Ammon's horn (tissue), 1 donor: Measurements from ENCODE around the gene BIN1.

Experiments used
- DNase-seq: peaks from one replicate; pipeline ENCODE4 v3.0.0-alpha.2; 2016; ENCODE audit warnings: low spot score

The BIN1 gene

DNA sequence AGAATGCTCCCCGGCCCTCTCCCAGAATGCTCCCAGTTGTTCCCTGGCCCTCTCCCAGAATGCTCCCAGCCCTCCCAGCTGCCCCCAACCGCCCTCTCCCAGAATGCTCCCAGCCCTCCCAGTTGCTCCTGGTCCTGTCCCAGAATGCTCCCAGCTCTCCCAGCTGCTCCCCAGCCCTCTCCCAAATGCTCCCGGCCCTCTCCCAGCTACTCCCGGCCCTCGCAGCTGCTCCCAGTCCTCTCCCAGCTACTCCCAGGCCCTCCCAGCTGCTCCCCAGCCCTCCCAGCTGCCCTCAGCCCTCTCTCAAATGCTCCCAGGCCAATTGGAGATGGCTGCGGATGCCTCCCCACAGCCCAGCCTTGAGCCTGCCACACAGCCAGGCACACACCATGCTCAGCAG, 31.1 kb downstream of the BIN1 start:
- DNase-seq, result no peak

DNA sequence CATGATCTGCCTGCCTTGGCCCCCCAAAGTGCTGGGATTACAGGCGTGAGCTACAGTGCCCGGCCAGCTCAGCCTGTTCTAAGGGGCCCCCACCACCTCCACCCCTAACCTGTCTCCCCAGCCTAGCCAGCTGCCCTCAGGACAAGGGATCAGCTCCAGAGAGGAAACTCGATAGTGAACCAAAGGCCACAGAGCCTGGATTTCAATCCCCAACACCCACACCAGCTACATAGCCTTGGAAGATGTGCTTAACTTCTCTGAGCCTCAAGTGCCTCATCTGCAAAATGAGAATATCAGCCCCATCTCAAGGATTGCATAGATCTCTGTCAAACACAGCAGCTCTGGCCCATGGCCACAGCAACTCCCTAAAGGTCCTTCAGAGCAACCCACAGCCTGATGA, 32.0 kb downstream of the BIN1 start:
- DNase-seq, result no peak

DNA sequence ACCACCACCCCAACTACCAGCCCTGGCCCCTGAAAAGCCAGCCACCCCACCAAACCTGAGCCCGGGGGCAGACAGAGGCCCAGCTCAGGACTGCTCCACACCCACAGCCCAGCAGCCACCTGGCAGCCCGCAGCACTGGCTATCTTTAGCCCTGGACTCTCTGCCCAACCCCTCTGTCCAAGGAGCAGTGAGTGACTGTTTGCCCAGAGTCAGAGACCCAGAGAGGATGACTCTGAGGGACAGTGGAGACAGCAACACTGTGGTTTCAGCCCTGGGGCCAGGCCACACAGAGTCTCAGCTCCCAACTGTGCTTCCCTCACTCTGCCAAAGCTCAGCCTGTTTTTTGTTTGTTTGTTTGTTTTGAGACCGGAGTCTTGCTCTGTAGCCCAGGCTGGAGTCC, 32.6 kb downstream of the BIN1 start:
- no peak for DNase-seq

DNA sequence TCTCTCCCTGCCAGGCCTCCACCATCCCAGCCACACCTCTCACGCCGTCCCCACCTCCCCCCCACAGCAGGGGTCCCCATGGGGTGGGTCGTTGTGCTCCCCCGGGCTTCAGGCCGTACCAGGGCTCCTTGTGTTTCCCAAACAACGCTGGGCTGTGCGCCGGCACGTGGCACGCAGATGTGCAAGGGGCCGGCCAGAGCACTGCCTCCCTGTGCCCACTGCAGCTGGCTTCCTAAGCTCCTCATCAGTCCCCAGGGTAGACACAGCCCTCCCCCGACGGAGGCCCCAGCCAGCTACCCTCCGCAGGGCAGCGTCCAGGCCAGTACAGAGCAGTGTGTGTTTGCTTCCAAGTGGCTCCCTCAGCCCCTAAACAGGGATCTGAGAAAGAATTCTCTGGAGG, 34.0 kb downstream of the BIN1 start:
- peak; percentile 97 for DNase-seq

DNA sequence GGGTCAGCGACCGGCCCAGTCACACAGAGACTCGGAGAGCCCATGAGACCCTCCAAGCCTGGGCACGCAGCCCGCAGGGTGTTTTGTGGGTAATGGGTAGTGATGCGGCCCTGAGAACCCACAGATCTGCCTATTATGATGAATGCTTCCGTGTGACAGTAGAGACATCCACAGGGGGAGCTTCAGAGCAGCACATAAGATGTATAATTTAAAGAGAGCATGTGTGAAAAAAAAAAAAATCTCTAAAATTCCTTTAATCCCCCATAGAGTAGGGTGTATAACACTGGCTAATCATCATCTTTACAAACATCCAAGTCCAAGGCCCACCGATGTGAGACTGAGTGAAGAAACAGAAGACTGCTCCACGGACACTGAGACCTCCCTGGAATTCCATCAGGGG, 34.6 kb downstream of the BIN1 start:
- no peak for DNase-seq

DNA sequence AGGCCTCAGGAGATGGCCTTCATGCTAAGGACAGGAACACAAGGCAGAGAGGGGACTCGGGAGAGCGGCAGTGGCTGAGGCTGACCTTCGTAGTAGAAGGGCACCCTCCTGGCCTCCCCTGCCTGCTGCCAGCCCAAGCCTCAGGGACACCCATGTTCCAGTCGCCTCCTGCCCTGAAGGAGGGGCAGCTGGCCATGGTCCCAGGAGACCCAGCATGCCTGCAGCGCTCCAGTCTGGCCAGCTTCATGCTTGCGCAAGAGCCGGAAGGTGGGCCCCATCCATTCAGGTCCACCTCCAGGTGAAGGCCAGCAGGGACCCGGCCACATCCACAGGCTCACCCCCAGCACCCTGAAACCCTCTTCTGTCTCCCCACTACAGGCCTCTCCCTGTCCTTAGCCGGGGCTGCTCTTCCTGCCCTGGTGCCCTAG, 35.0 kb downstream of the BIN1 start:
- DNase-seq, result no peak

DNA sequence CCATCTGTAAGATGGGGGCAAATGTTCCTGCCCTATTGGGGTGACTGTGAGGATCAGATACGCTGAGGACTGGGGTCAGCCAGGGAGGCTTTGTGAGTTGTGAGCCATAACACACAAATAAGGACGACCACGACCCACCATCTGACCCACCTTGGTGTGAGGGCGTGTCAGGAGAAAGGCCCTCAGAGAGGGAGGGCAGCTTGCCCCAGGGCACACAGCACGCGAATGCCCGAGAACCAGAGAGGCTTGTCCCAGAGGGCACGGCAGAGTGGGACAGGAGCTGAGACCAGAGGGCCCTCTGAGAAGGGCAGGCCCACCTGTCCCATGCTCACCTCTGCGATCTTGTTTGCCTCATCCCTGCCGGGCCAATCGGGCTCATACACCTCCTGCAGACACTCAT, 36.7 kb downstream of the BIN1 start:
- DNase-seq, result no peak

DNA sequence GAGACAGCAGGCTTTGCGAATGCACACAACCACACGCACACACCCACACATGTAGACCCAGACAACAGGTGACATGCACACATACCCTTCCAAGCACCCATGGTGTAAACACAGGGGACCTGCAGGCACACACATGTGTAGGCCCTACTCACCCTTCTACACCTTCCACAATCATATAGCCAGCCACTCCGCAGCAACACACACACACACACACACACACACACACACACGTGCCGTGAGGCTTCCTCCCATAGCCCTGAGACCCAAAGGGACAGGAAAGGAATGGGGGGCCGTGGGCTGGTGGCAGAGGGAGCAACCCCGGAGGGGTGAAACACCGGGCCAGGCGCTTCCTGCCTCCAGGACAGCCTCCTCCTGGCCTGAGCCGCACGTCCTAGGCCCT, 37.4 kb downstream of the BIN1 start:
- DNase-seq, result no peak

DNA sequence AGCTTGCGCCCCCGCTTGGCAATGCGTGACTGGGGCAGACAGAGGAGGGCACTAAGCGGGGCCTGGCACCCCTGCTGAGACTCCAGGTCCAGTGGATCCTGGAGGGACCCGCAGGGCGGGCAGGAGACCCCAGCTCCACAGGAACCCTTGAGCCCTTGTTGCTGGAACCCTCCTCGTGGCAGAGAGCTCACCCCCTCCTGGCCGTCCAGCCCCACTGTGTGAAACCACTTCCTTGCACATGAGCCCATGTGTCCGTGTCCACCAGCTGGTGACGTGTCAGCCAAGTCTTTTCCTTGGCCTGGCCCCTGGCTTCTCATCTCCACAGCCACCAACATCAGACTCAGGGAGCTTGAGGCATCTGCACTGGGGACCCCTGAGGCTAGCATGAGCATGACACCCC, 38.0 kb downstream of the BIN1 start:
- no peak for DNase-seq

DNA sequence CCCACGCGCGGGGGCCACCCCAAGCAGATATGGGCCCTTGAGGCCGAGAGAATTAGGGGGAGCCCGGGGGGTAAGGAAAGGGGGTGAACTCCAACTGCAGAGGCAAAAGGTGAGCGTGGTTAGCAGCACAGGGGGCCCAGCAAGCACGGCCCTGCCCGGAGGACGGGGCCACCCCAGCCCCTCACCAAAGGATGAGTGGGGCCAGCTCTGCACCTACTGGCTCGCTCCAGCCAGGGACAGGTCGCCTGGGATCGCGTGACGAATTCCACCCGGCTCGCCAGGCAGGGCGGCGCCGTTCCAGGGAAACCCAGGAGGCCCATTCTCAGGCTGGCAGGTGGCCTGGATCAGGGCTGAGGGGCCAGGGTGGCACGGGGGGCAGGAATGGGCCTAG, 38.6 kb downstream of the BIN1 start:
- DNase-seq, result no peak

DNA sequence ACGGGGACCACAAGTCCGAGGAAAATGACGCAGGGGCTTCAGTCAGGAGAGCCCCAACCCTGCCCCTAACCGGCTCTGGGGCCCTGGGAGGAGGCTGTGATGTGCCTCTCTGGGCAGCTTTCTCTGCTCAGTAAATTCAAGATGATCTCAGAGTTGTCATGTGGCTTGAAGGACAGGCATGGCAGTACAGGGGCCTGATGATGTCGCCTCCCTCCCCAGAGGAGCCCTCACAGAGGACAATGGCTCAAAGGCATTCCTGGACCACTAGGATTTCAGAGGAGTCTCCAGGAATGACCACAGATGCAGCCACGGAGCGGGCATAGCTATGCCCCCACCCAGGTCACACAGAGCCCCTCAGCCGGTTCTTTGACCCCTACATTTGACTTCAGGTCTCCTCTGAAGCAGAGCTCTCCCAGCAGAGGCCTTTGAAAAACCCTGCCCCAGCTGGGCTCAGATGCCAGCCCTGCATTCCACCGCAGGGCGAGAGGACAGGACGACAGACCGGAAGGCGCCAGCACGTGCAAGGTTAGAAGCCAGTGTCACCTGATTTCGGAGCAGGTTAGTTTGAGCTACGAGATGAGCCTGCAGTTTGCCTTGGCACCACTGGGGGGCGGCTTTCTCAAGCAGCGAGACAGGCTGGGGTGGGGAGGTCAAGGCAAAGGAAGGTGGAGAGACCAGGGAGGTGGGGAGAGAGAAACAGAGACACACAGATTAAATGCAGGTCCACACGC, 39.2 kb downstream of the BIN1 start:
- DNase-seq, result peak; percentile 83

DNA sequence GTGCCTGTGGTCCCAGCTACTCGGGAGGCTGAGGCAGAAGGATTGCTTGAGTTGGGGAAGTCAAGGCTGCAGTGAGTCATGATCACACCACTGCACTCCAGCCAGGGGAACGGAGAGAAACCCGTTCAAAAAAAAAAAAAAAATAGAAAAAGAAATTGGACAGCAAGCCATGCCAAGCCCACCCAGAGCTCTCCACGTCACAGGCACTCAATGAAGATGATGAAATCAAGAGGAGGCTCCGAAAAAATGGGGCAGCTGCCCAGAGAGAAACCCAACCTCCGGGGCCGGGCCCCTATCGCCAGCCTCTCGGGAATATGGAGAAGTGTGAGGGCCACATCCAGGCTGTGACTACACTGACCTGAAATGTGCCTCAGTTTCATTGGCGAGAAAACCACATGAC, 40.0 kb downstream of the BIN1 start:
- no peak for DNase-seq

DNA sequence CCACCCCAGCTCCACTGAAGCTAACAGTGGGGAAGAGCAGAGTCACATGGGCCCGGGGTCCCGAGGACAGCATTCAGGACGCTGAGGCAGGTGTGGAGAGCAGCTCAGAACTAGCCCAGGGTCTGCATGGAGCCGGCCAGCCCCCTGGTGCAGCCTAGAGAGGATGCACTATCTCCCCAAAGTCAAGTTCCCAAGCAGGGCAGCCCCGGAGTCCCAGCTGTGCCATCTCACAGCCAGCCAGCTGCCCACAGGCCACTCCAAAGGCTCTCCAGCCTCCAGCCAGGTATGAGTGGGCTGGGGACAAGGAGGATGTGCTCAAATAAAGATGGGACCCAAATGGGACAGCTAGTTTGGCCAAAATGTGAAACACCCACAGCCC, 41.0 kb downstream of the BIN1 start:
- DNase-seq, result no peak

DNA sequence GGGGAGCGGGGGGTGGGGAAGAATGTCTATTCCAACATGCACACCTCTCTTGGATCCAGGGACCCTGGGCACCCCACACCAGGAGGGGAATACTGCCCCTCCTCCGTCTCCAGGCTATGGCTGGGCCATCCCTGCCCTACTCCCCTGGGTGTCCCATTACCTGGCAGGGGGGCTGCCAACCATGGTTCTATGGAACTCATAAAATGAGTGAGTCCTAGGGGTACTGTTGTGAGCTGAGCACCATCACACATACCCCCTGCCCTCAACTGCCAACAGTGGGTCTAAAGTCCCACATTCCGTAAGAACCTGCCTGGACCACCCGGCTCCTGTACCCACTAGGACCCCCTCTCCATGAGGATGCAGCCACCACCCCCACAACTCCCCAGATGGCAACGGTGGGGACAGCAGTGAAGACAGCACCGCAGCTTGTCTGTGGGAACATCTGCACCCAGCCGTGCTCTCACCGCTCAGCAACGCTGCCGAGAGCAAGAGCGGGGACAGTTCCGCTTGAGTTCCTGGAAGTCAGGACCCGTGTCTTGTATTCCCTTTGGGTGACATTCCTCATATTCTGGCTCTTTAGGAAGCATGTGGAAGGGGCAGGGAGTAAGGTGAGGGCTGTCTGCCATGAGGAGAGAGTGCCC, 41.5 kb downstream of the BIN1 start:
- DNase-seq, result no peak

DNA sequence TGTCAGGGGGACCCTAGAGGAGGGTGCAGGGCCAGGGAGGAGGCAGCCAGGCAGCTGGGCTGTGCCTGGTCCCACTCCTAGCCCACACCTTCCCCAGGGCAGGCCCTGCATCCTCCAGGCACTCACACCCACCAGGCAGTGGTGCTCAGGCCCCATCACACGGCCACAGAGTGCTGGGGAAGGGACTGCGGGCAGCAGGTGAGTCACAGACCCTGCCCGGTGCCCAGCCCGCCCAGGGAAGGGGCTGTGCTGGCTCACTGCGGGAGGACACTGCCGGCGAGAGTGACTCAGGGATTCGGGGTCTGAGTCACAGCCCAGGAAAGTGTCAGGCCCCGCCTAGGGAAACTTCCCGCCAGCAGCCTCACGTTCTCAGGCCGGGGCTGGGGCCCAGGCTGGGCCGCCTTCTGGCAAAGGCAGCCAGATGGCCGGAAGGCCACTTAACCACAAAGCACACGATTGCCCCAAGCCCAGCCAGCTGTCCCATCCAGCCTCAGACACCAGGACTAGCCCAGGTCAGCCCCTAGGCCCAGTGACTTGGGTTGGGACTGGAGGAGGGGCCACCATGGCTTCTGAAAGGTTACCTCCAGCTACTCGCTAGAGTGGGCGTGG, 42.2 kb downstream of the BIN1 start:
- DNase-seq, result peak; percentile 67

DNA sequence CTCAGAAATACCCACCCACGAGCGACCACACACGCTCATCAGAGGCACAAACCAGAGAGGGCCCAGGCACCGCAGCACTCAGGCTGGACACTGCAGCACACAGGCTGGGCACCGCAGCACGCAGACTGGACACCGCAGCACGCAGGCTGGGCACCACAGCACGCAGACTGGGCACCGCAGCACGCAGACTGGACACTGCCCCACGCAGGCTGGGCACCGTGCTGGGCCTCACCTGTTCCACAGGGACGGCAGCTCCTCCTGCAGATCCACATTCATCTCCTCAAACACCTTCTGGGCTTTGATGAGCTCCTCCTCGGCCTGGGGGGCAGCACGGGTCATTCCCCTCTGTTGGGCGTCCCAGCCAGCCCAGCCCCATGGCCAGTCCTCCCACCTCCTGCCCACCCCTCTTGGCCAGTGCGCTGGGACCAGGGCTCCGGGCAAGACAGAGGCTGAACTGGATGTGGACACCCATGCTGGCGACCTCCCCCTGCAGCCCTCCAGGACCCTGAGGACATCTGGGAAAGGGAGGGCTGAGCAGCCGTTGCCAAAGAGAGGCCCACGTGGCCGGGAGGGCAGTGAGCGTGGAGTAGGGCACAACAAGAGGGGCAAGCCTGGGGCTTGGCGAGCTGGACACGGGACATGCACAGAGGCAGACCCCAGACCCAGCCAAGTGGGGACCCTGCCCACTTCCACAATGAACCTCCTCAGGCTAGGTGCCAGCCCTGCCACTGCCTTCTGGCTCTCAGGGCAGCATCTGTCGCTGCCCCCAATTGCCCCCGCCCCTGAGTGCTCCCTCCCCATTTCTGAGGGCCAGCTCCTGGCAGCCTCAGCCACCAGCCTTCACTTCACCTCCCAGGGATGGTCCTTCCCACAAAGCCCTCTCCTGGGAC, 43.0 kb downstream of the BIN1 start:
- no peak for DNase-seq

DNA sequence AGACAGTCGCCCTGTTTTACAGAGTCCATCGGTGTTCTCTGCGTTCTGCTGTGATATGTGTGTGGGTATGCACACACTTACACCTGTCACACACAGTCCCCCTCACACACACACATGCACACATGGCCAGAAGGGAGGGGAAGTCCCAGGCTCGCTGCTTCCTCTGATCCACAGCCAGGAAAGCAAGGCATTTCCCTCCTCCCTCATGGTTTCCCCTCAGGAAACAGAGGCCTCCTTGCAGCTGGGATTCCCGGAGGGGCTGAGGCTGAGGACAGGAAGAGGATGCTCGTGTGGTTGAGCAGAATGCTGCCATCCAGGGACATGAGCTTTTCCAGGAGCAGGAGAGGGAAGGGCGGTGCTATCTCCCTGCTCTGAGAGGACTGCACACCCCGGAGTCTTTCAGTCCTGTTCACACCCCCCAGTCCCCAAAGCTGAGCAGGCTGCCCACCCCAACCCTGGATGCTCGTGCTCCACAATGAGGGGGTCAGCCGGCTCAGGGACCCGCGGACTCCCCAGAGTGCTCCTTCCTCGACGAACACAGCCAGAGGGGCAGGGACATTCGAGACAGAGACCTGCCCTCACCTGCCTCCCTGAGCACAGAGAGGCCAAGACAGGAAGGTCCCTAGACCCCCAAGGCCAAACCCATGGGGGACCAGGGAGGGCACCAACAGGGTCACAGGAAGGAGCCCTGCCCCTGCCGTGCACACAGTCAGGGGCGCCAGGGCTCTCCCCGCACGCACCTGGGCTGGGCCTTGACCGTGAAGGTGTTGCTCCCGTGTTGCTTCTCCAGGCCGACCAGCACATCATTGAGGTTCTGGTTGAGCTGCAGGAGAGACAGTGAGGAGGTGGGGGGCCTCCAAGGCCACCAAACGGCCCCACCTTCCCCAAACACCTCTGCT, 45.3 kb downstream of the BIN1 start:
- no peak for DNase-seq

DNA sequence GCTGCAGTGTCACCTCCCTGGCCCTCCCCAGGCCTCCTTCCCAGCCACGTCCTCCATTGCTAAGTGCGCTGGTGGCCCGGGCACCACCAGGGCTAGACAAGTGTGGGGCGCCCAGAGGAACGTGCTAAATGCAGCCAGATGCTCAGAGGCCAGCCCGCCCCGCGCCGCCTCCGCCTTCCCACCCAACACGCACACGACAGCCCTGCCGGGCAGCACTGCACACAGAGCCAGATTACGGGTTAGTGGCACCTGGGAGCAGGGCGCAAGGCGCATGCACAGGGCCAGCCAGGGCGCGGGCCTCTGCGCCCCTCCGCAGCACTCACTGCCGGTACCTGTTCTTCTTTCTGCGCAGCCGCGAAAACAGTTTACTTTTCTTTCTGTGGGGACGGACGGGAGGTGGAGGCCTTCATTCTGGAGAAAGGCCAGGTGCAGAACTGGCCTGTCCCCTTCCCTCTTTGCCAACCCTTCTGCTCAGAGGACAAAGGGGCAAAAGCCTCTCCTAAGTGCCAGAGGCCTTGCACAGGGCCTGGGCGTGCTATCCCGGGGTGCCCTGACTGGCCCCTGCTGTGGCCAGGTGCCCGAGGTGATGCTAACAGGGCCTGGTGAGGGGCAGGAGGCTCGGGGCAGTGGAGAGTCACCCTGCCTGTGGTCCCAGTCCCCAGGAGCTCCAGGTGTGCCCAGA, 46.5 kb downstream of the BIN1 start:
- DNase-seq, result no peak

DNA sequence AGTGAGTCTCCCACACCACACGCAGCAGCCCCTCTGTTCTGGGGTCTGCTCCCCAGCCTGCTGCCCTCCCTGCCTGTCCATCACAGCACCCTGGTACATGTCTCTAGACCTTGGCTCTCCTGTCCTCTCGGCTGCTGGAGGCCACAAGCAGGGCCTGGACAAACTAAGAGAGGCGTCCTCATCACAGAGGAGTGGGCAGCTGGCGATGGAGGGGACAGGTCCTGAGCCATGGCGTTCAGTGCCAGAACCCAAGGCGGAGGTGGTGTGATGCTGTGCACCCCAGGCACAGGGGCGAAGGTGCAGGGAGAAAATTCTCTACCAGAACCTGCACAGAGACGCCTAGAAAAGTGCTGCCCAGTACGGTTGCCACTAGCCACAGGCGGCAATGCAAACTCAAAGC, 47.4 kb downstream of the BIN1 start:
- DNase-seq, result no peak

DNA sequence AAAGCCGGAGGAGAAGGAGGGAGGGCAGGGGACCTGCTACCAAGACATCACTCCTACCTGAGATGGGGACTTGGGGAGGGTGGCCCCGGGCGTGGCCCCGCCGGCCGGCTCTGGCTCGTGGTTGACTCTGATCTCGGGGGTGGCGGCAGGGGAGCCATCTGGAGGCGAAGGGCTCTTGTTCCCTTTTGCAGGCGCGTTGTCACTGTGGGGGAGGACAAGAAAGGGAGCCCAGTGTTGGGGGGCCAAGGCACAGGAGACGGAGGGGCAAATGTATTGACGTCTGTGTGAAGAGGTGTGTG, 48.1 kb downstream of the BIN1 start:
- no peak for DNase-seq

DNA sequence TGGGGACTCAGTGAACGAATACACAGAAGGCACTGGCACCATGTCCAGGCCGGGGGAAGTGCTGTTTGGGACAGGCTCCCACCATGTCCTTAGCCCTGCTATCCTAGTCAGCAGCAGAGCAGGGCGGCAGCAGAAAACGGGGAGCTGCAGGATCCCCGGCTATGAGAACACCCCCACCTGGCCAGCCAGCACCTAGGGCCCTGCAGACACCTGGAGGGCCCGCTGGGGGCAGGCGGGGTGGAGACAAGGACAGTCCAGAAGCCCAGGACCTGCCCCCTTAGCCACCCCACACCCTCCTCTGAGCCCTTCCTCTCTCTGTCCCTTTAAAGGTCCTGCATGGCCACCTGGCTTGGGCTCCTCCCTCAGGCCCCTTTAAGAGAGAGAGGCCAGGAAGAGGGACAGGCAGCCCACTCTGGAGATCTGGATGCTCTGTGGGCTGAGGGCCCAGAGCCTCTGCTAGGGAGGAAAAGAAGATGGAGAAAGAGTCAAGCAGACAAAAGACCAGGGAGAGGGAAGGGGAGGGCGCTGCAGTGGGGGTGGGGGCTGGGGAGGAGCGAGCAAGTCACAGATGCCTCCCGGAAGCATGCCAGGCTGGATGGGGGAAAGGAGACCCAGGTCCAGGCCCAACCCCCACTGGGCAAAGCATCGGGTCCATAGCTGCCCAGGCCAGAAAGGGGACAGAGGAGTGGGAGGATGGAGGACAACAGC, 48.6 kb downstream of the BIN1 start:
- no peak for DNase-seq
